Glutamatergic neuron (in vitro differentiated cells): ENCODE measurements around the gene RCAN2. TPM values are rescaled to one million over a fixed set of nuclear protein-coding genes. Genes with fewer than 3 reads are reported as not detected.

Experiments
- DNase-seq: peaks from one replicate; pipeline ENCODE4 v3.0.0; 2022
- H3K27ac Mint-ChIP-seq: one replicate; pipeline ENCODE4 v1.8.0; 2020; ENCODE audit warnings: mild to moderate bottlenecking, mixed read lengths, inconsistent platforms; ENCODE audit not compliant: unreplicated experiment
- H3K27me3 Mint-ChIP-seq: one replicate; pipeline ENCODE4 v1.8.0; 2020; ENCODE audit warnings: mild to moderate bottlenecking, moderate library complexity, mixed read lengths, inconsistent platforms; ENCODE audit not compliant: unreplicated experiment
- H3K36me3 Mint-ChIP-seq: one replicate; pipeline ENCODE4 v1.8.0; 2020; ENCODE audit warnings: mild to moderate bottlenecking, mixed read lengths, inconsistent platforms; ENCODE audit not compliant: unreplicated experiment
- H3K4me1 Mint-ChIP-seq: one replicate; pipeline ENCODE4 v1.8.0; 2020; ENCODE audit warnings: mild to moderate bottlenecking, low read depth, mixed read lengths, inconsistent platforms; ENCODE audit not compliant: unreplicated experiment
- H3K4me3 Mint-ChIP-seq: one replicate; pipeline ENCODE4 v1.8.0; 2020; ENCODE audit warnings: mild to moderate bottlenecking, mixed read lengths, inconsistent platforms; ENCODE audit not compliant: unreplicated experiment
- H3K9me3 Mint-ChIP-seq: one replicate; pipeline ENCODE4 v1.8.0; 2020; ENCODE audit warnings: mild to moderate bottlenecking, moderate library complexity, mixed read lengths, inconsistent platforms; ENCODE audit not compliant: unreplicated experiment
- CTCF ChIP-seq: fragments of 200-600 bp; sonication (generic); IDR thresholded peaks from one replicate; pipeline ENCODE4 v1.5.0; 2021; ENCODE audit not compliant: partially characterized antibody, unreplicated experiment
- total RNA-seq: library from RNA; stranded (reverse); fragmentation: NEBNext Ultra II Directional; extraction: Animal tissue kit (Norgen Biotek cat#: 25700); gene quantifications from one replicate; pipeline ENCODE4 v1.2.1, GENCODE V29; 2021; ENCODE audit not compliant: unreplicated experiment

Gene RCAN2
- total RNA-seq, 1 donor from 2014 or later, result 21.6 TPM

GRCh38 chr6:46222286-46222685 is 269.0 kb downstream of the RCAN2 start:
- TF ChIP-seq CTCF, result no peak
- no peak overlapping the region for H3K27ac Mint-ChIP-seq
- H3K4me3 Mint-ChIP-seq, result no peak overlapping the region
- H3K36me3 Mint-ChIP-seq, result no peaks in the 10 kb centered on the region
- no peak for DNase-seq
- H3K9me3 Mint-ChIP-seq, result peaks cover 2% of the 10 kb centered on the region
- H3K4me1 Mint-ChIP-seq, result no peaks in the 10 kb centered on the region
- H3K27me3 Mint-ChIP-seq, result peaks cover 2% of the 10 kb centered on the region

GRCh38 chr6:46221222-46221793 is 269.9 kb downstream of the RCAN2 start:
- no peak for DNase-seq
- H3K4me1 Mint-ChIP-seq, result no peaks in the 10 kb centered on the region
- peaks cover 2% of the 10 kb centered on the region for H3K9me3 Mint-ChIP-seq
- H3K36me3 Mint-ChIP-seq, result no peaks in the 10 kb centered on the region
- H3K4me3 Mint-ChIP-seq, result no peak overlapping the region
- H3K27me3 Mint-ChIP-seq, result peaks cover 2% of the 10 kb centered on the region
- TF ChIP-seq CTCF, result peak; percentile 53
- no peak overlapping the region for H3K27ac Mint-ChIP-seq

GRCh38 chr6:46220352-46221221 is 270.7 kb downstream of the RCAN2 start:
- H3K27ac Mint-ChIP-seq, result no peak overlapping the region
- H3K9me3 Mint-ChIP-seq, result peaks cover 2% of the 10 kb centered on the region
- no peak for DNase-seq
- H3K36me3 Mint-ChIP-seq, result no peaks in the 10 kb centered on the region
- H3K4me3 Mint-ChIP-seq, result no peak overlapping the region
- no peak for TF ChIP-seq CTCF
- H3K27me3 Mint-ChIP-seq, result peaks cover 2% of the 10 kb centered on the region
- no peaks in the 10 kb centered on the region for H3K4me1 Mint-ChIP-seq

- peaks cover 2% of the 10 kb centered on the region for H3K9me3 Mint-ChIP-seq
- no peaks in the 10 kb centered on the region for H3K36me3 Mint-ChIP-seq
- TF ChIP-seq CTCF, result no peak
- H3K27ac Mint-ChIP-seq, result no peak overlapping the region
- no peak overlapping the region for H3K4me3 Mint-ChIP-seq
- no peak for DNase-seq
- H3K27me3 Mint-ChIP-seq, result peaks cover 2% of the 10 kb centered on the region
- no peaks in the 10 kb centered on the region for H3K4me1 Mint-ChIP-seq
Observed at GRCh38 chr6:46219661-46220060, 271.6 kb downstream of the RCAN2 start.

- Mint-ChIP-seq H3K27me3 (peaks cover 2% of the 10 kb centered on the region), H3K4me1 (no peaks in the 10 kb centered on the region), H3K4me3 (no peak overlapping the region), H3K9me3 (no peaks in the 10 kb centered on the region), H3K36me3 (no peaks in the 10 kb centered on the region), H3K27ac (no peak overlapping the region)
- DNase-seq, result no peak
- no peak for TF ChIP-seq CTCF
Observed at GRCh38 chr6:46218457-46218856, 272.8 kb downstream of the RCAN2 start.
